ENCODE data around the gene SCP2D1. TPM values are rescaled to one million over a fixed set of nuclear protein-coding genes. Genes with fewer than 3 reads are reported as not detected.
"Not testable (repeated sequence)": the region's sequence is repeated elsewhere in the genome, so short reads cannot be mapped to it uniquely, and the experiment has no call there.

The SCP2D1 gene
- total RNA-seq: not detected

- DNase-seq: no peak
- no peak for ATAC-seq (replicated peaks in 1 of 2)
- no peaks in the 10 kb centered on the region for H3K36me3 Mint-ChIP-seq (ENCODE audit: insufficient read depth in 2 of 2)
- H3K4me1 Mint-ChIP-seq (ENCODE audit: low read depth): no peaks in the 10 kb centered on the region
- no peak within 1 kb of the TSS for H3K4me3 Mint-ChIP-seq
- no peak within 1 kb of the TSS for H3K27ac Mint-ChIP-seq
- no peaks in the 10 kb centered on the region for H3K9me3 Mint-ChIP-seq
- H3K27me3 Mint-ChIP-seq (ENCODE audit: low read depth): no peaks in the 10 kb centered on the region
Measured at GRCh38 chr20:18813483-18813882, at the start of gene SCP2D1. SCP2D1 (plus strand) TSS chr20:18813783; CDS start chr20:18813816, 33 bp downstream.

- H3K4me1 Mint-ChIP-seq (ENCODE audit: low read depth): no peaks in the 10 kb centered on the region
- H3K36me3 Mint-ChIP-seq (ENCODE audit: insufficient read depth in 2 of 2): no peaks in the 10 kb centered on the region
- no peaks in the 10 kb centered on the region for H3K9me3 Mint-ChIP-seq
- DNase-seq: no peak
- H3K27me3 Mint-ChIP-seq (ENCODE audit: low read depth): peaks cover 7% of the 10 kb centered on the region
- no peak overlapping the region for H3K27ac Mint-ChIP-seq
- no peak overlapping the region for H3K4me3 Mint-ChIP-seq
- ATAC-seq (replicated peaks in 1 of 2): no peak
Measured at GRCh38 chr20:18767676-18768075, 45.9 kb upstream of the SCP2D1 start.

GRCh38 chr20:18773566-18773965 lies 40.0 kb upstream of the SCP2D1 start:
- H3K36me3 Mint-ChIP-seq (ENCODE audit: insufficient read depth in 2 of 2): no peaks in the 10 kb centered on the region
- H3K4me3 Mint-ChIP-seq: no peak overlapping the region
- ATAC-seq (replicated peaks in 1 of 2) (no peak), DNase-seq (no peak)
- H3K27me3 Mint-ChIP-seq (ENCODE audit: low read depth): peaks cover 7% of the 10 kb centered on the region
- no peaks in the 10 kb centered on the region for H3K4me1 Mint-ChIP-seq (ENCODE audit: low read depth)
- no peak overlapping the region for H3K27ac Mint-ChIP-seq
- H3K9me3 Mint-ChIP-seq: no peaks in the 10 kb centered on the region

- H3K27ac Mint-ChIP-seq: no peak overlapping the region
Measured at GRCh38 chr20:18774207-18774606, 39.4 kb upstream of the SCP2D1 start.

GRCh38 chr20:18775633-18776032 lies 38.0 kb upstream of the SCP2D1 start:
- Mint-ChIP-seq H3K27ac (no peak overlapping the region), H3K9me3 (no peaks in the 10 kb centered on the region), H3K27me3 (ENCODE audit: low read depth) (peaks cover 7% of the 10 kb centered on the region), H3K4me3 (no peak overlapping the region), H3K36me3 (ENCODE audit: insufficient read depth in 2 of 2) (no peaks in the 10 kb centered on the region), H3K4me1 (ENCODE audit: low read depth) (no peaks in the 10 kb centered on the region)
- no peak for DNase-seq
- no peak for ATAC-seq (replicated peaks in 1 of 2)

More at GRCh38 chr20:18774207-18774606, 39.4 kb upstream of the SCP2D1 start:
- Mint-ChIP-seq H3K27me3 (ENCODE audit: low read depth) (peaks cover 7% of the 10 kb centered on the region), H3K4me1 (ENCODE audit: low read depth) (no peaks in the 10 kb centered on the region), H3K4me3 (no peak overlapping the region), H3K36me3 (ENCODE audit: insufficient read depth in 2 of 2) (no peaks in the 10 kb centered on the region), H3K9me3 (no peaks in the 10 kb centered on the region)
- no peak for DNase-seq
- no peak for ATAC-seq (replicated peaks in 1 of 2)

- no peaks in the 10 kb centered on the region for H3K36me3 Mint-ChIP-seq (ENCODE audit: insufficient read depth in 2 of 2)
- no peaks in the 10 kb centered on the region for H3K9me3 Mint-ChIP-seq
- H3K27me3 Mint-ChIP-seq (ENCODE audit: low read depth): no peaks in the 10 kb centered on the region
- H3K27ac Mint-ChIP-seq: no peak overlapping the region
- ATAC-seq (replicated peaks in 1 of 2) (no peak), DNase-seq (no peak)
- no peak overlapping the region for H3K4me3 Mint-ChIP-seq
- H3K4me1 Mint-ChIP-seq (ENCODE audit: low read depth): no peaks in the 10 kb centered on the region
Measured at GRCh38 chr20:18778690-18779392, 34.7 kb upstream of the SCP2D1 start.

- no peak overlapping the region for H3K27ac Mint-ChIP-seq
- no peaks in the 10 kb centered on the region for H3K4me1 Mint-ChIP-seq (ENCODE audit: low read depth)
- DNase-seq (no peak), ATAC-seq (replicated peaks in 1 of 2) (no peak)
- no peaks in the 10 kb centered on the region for H3K27me3 Mint-ChIP-seq (ENCODE audit: low read depth)
- no peak overlapping the region for H3K4me3 Mint-ChIP-seq
- H3K36me3 Mint-ChIP-seq (ENCODE audit: insufficient read depth in 2 of 2): no peaks in the 10 kb centered on the region
- no peaks in the 10 kb centered on the region for H3K9me3 Mint-ChIP-seq
Measured at GRCh38 chr20:18780385-18781130, 33.0 kb upstream of the SCP2D1 start.

DNA sequence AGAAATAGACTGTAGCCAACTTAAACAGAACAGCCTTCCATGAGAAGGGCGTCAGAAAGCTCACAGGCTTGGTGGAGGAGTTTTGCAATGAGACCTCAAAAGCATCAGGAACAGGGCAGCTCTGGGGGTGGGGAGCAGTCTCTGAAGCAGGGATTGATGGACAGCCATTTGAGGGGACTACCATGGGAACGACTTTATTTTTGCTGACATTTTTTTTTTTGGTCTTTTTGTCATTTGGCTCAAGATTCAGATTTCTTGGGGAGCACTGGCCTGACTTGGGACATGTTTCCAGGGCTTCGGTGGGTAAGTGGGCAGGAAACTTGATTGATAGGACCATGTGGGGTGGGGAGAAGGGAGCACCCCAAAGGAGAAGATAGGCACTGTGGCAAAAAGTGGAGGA lies 32.1 kb upstream of the SCP2D1 start:
- H3K27ac Mint-ChIP-seq: no peak overlapping the region
- no peaks in the 10 kb centered on the region for H3K9me3 Mint-ChIP-seq
- no peaks in the 10 kb centered on the region for H3K27me3 Mint-ChIP-seq (ENCODE audit: low read depth)
- ATAC-seq (replicated peaks in 1 of 2) (no peak), DNase-seq (no peak)
- H3K4me1 Mint-ChIP-seq (ENCODE audit: low read depth): no peaks in the 10 kb centered on the region
- H3K36me3 Mint-ChIP-seq (ENCODE audit: insufficient read depth in 2 of 2): no peaks in the 10 kb centered on the region
- no peak overlapping the region for H3K4me3 Mint-ChIP-seq

GRCh38 chr20:18783385-18783959 lies 30.1 kb upstream of the SCP2D1 start:
- Mint-ChIP-seq H3K4me1 (ENCODE audit: low read depth) (no peaks in the 10 kb centered on the region), H3K27ac (no peak overlapping the region), H3K27me3 (ENCODE audit: low read depth) (peaks cover 9% of the 10 kb centered on the region), H3K9me3 (peaks cover 0 to 4% of the 10 kb centered on the region in 2 donors), H3K36me3 (ENCODE audit: insufficient read depth in 2 of 2) (no peaks in the 10 kb centered on the region), H3K4me3 (no peak overlapping the region)
- DNase-seq: no peak
- no peak for ATAC-seq (replicated peaks in 1 of 2)

GRCh38 chr20:18787046-18787445 lies 26.5 kb upstream of the SCP2D1 start:
- H3K27me3 Mint-ChIP-seq (ENCODE audit: low read depth): peaks cover 16% of the 10 kb centered on the region
- not testable (repeated sequence) for ATAC-seq (replicated peaks in 1 of 2); H3K27ac Mint-ChIP-seq; H3K9me3 Mint-ChIP-seq; H3K4me3 Mint-ChIP-seq; H3K36me3 Mint-ChIP-seq (ENCODE audit: insufficient read depth in 2 of 2); H3K4me1 Mint-ChIP-seq (ENCODE audit: low read depth); DNase-seq

GRCh38 chr20:18788021-18788420 lies 25.6 kb upstream of the SCP2D1 start:
- ATAC-seq (replicated peaks in 1 of 2) (no peak), DNase-seq (no peak)
- Mint-ChIP-seq H3K27me3 (ENCODE audit: low read depth) (peaks cover 23% of the 10 kb centered on the region), H3K9me3 (peaks cover 0 to 4% of the 10 kb centered on the region in 2 donors), H3K36me3 (ENCODE audit: insufficient read depth in 2 of 2) (no peaks in the 10 kb centered on the region), H3K4me3 (no peak overlapping the region), H3K4me1 (ENCODE audit: low read depth) (no peaks in the 10 kb centered on the region), H3K27ac (no peak overlapping the region)

DNA sequence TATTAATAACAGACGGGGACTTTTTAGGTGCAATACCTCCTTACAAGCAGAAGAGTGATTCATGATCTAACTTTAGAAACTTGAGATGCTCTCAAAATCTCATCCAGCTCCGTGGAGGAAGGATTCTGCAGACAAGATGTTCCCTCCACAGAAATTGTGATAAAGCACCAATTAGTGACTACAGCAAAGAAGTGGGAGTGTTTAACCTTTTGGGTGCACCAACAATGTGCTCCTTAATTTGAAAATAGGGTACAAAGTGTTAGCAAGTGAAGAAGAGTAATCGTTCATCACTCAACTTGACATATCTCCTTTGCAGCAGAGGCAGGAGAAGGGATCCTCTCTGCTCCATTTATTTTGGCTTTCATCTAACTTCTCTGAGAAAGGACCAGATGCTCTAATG lies 22.8 kb upstream of the SCP2D1 start:
- no peak for DNase-seq
- Mint-ChIP-seq H3K4me1 (ENCODE audit: low read depth) (peaks cover 7% of the 10 kb centered on the region), H3K36me3 (ENCODE audit: insufficient read depth in 2 of 2) (peaks cover 0 to 2% of the 10 kb centered on the region in 2 donors), H3K27ac (no peak overlapping the region), H3K27me3 (ENCODE audit: low read depth) (peaks cover 23% of the 10 kb centered on the region), H3K4me3 (no peak overlapping the region), H3K9me3 (peaks cover 2 to 4% of the 10 kb centered on the region in 2 donors)
- no peak for ATAC-seq (replicated peaks in 1 of 2)

- peaks cover 14% of the 10 kb centered on the region for H3K27me3 Mint-ChIP-seq (ENCODE audit: low read depth)
- peak overlapping the region; percentile 89 to 97 for H3K4me3 Mint-ChIP-seq
Measured at GRCh38 chr20:18793625-18794427, 19.8 kb upstream of the SCP2D1 start.

More at GRCh38 chr20:18793625-18794427, 19.8 kb upstream of the SCP2D1 start:
- Mint-ChIP-seq H3K9me3 (peaks cover 0 to 6% of the 10 kb centered on the region in 2 donors), H3K27ac (peak overlapping the region; percentile 93), H3K4me1 (ENCODE audit: low read depth) (peaks cover 13% of the 10 kb centered on the region), H3K36me3 (ENCODE audit: insufficient read depth in 2 of 2) (peaks cover 3 to 6% of the 10 kb centered on the region in 2 donors)
- peak; percentile 86 to 87 for DNase-seq
- ATAC-seq (replicated peaks in 1 of 2): peak; percentile 98

Data from activated T-cell treated with anti-CD3 and anti-CD28 coated beads, Interleukin-2, amount 50 U/mL, for 72 hours (primary cell).